Upper lobe of left lung (tissue), 4 donors: ENCODE results near the gene ELK4.

Source experiments
- EP300 ChIP-seq, 4 donors: sonication (generic); formaldehyde crosslinking; IDR thresholded peaks; one replicate each; pipeline ENCODE4 v1.5.1; 2017; ENCODE audit warnings: antibody characterized with exemption in 4 of 4, control low read depth in 2 of 4
- POLR2A ChIP-seq, 4 donors: fragments of 450-650 bp; IDR thresholded peaks; one replicate each; pipeline ENCODE4 v1.5.1; 2016 to 2017; ENCODE audit warnings: antibody characterized with exemption in 4 of 4, mild to moderate bottlenecking in 2 of 4
- POLR2AphosphoS5 ChIP-seq, 2 donors: sonication (generic); formaldehyde crosslinking; IDR thresholded peaks; one replicate each; pipeline ENCODE4 v1.5.1; 2017; ENCODE audit warnings: antibody characterized with exemption in 2 of 2
- TF ChIP-seq, protein P1 (sequence below), 6 experiments: fragments of 450-650 bp in 4 of 6; fragments of 200-600 bp in 2 of 6; sonication (generic) in 2 of 6; IDR thresholded peaks; one replicate each; pipeline ENCODE4 v1.5.1; 2016 to 2019; ENCODE audit warnings: antibody characterized with exemption in 6 of 6

DNA sequence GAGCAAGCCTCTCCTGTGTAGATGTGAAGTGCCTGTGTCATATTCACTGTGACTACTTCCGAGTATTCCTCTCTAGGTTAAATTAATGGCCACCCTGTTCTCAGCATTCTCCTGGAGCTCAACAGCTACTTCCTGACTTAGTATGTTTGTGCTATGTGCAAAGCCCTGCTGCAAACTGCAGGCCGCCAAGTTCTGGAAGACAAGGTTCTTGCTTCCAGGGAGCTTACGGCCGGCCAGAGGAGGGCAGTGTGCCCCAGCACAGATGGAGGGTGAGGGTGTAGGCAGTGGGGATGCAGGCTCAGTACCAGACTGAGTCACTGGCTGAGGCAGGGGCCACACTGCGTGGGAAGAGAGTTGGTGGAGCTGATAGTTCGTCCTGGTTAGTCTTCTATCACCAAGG, 43.2 kb downstream of the ELK4 start:
- TF ChIP-seq POLR2AphosphoS5 (IDR thresholded peaks at IDR 0.05): no peak
- no peak for TF ChIP-seq POLR2A (IDR thresholded peaks at IDR 0.05)
- TF ChIP-seq, protein P1, sequence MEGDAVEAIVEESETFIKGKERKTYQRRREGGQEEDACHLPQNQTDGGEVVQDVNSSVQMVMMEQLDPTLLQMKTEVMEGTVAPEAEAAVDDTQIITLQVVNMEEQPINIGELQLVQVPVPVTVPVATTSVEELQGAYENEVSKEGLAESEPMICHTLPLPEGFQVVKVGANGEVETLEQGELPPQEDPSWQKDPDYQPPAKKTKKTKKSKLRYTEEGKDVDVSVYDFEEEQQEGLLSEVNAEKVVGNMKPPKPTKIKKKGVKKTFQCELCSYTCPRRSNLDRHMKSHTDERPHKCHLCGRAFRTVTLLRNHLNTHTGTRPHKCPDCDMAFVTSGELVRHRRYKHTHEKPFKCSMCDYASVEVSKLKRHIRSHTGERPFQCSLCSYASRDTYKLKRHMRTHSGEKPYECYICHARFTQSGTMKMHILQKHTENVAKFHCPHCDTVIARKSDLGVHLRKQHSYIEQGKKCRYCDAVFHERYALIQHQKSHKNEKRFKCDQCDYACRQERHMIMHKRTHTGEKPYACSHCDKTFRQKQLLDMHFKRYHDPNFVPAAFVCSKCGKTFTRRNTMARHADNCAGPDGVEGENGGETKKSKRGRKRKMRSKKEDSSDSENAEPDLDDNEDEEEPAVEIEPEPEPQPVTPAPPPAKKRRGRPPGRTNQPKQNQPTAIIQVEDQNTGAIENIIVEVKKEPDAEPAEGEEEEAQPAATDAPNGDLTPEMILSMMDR (IDR thresholded peaks at IDR 0.05): peak in 5 of 6 experiments; percentile 30 to 52 (median 37)
- TF ChIP-seq EP300 (IDR thresholded peaks at IDR 0.05): no peak
